ENCODE measurements around the gene RNF166.

The RNF166 gene

GRCh38 chr16:88706229-88706964 is at the start of gene RNF166, which contains the start of gene CTU2:
Gene RNF166, minus strand, starts transcription at chr16:88706408. Its CDS starts 83 bp downstream, at chr16:88706325.
Gene CTU2, plus strand, starts transcription at chr16:88706503. Its CDS starts 28 bp downstream, at chr16:88706531.
- DNase-seq, result peak in 50 of 51 donors; percentile 32 to 94 (median 79)

GRCh38 chr16:88754912-88755744 is 48.9 kb upstream of the RNF166 start:
- DNase-seq, result peak in 4 of 51 donors; percentile 7 to 50 (median 36)

GRCh38 chr16:88754109-88754911 is 48.1 kb upstream of the RNF166 start:
- no peak for DNase-seq

- no peak for DNase-seq
Observed at GRCh38 chr16:88753602-88754001, 47.4 kb upstream of the RNF166 start.

GRCh38 chr16:88753191-88753590 is 47.0 kb upstream of the RNF166 start:
- DNase-seq, result no peak

GRCh38 chr16:88752386-88753002 is 46.3 kb upstream of the RNF166 start:
- DNase-seq, result no peak

GRCh38 chr16:88750854-88751253 is 44.6 kb upstream of the RNF166 start:
- no peak for DNase-seq

- no peak for DNase-seq
Observed at GRCh38 chr16:88749358-88749757, 43.1 kb upstream of the RNF166 start.

GRCh38 chr16:88748364-88748763 is 42.2 kb upstream of the RNF166 start:
- no peak for DNase-seq

- DNase-seq, result no peak
Observed at GRCh38 chr16:88747588-88748301, 41.5 kb upstream of the RNF166 start.

GRCh38 chr16:88746506-88746905 is 40.3 kb upstream of the RNF166 start:
- peak in 2 of 51 donors; percentile 14 to 21 for DNase-seq

- no peak for DNase-seq
Observed at GRCh38 chr16:88744577-88745521, 38.6 kb upstream of the RNF166 start.

GRCh38 chr16:88743693-88744576 is 37.7 kb upstream of the RNF166 start:
- DNase-seq, result peak in 43 of 51 donors; percentile 5 to 80 (median 44)

GRCh38 chr16:88742896-88743605 is 36.8 kb upstream of the RNF166 start:
- no peak for DNase-seq

- DNase-seq, result no peak
Observed at GRCh38 chr16:88741368-88741767, 35.2 kb upstream of the RNF166 start.

- DNase-seq, result no peak
Observed at GRCh38 chr16:88740727-88741055, 34.5 kb upstream of the RNF166 start.

- no peak for DNase-seq
Observed at GRCh38 chr16:88739977-88740726, 33.9 kb upstream of the RNF166 start.
